ENCODE measurements around the gene BLTP3A.
"Not testable (repeated sequence)": the region's sequence is repeated elsewhere in the genome, so short reads cannot be mapped to it uniquely, and the experiment has no call there.

BLTP3A gene

GRCh38 chr6:34748757-34749156 is 43.1 kb upstream of the BLTP3A start:
- ChIA-PET POLR2A (no interaction called here), CTCF (interaction anchor here (1.7 kb wide), 1 partner anchor 11 kb away, joined by 5 read pairs; no protein-coding TSS in a partner anchor)
- TF ChIP-seq CTCF (IDR thresholded peaks at IDR 0.05; ENCODE audit: control extremely low read depth, extremely low read depth, low read depth, missing control alignments), result no peak
- no peak for DNase-seq (ENCODE audit: extremely low spot score)

GRCh38 chr6:34756513-34756856 is 35.4 kb upstream of the BLTP3A start:
- not testable (repeated sequence) for DNase-seq (ENCODE audit: extremely low spot score)
- peak; percentile 48 for TF ChIP-seq CTCF (IDR thresholded peaks at IDR 0.05; ENCODE audit: control extremely low read depth, extremely low read depth, low read depth, missing control alignments)
- CTCF ChIA-PET, result interaction anchor here (1.1 to 2.0 kb wide), 7 partner anchors 10 to 561 kb away, joined by 3 to 15 read pairs (median 3); partner anchors contain the start of gene BLTP3A

GRCh38 chr6:34757687-34758274 is 34.1 kb upstream of the BLTP3A start:
- no peak for TF ChIP-seq CTCF (IDR thresholded peaks at IDR 0.05; ENCODE audit: control extremely low read depth, extremely low read depth, low read depth, missing control alignments)
- CTCF ChIA-PET, result interaction anchor here (0.7 to 2.0 kb wide), 10 partner anchors 9 to 562 kb away, joined by 3 to 15 read pairs (median 3); partner anchors contain the start of gene BLTP3A
- POLR2A ChIA-PET, result no interaction called here
- no peak for DNase-seq (ENCODE audit: extremely low spot score)

More at GRCh38 chr6:34756513-34756856, 35.4 kb upstream of the BLTP3A start:
- POLR2A ChIA-PET, result not testable (repeated sequence)

- no peak for DNase-seq (ENCODE audit: extremely low spot score)
- ChIA-PET POLR2A (interaction anchor here (0.7 kb wide), 1 partner anchor 11 kb away, joined by 3 read pairs; no protein-coding TSS in a partner anchor), CTCF (no interaction called here)
- TF ChIP-seq CTCF (IDR thresholded peaks at IDR 0.05; ENCODE audit: control extremely low read depth, extremely low read depth, low read depth, missing control alignments), result no peak
These were observed 31.8 kb upstream of the BLTP3A start for GRCh38 chr6:34760108-34760507.

GRCh38 chr6:34761681-34762080 is 30.2 kb upstream of the BLTP3A start:
- DNase-seq (ENCODE audit: extremely low spot score); POLR2A ChIA-PET; CTCF ChIA-PET: not testable (repeated sequence)

GRCh38 chr6:34768148-34768547 is 23.7 kb upstream of the BLTP3A start:
- POLR2A ChIA-PET, result no interaction called here
- no peak for TF ChIP-seq CTCF (IDR thresholded peaks at IDR 0.05; ENCODE audit: control extremely low read depth, extremely low read depth, low read depth, missing control alignments)
- CTCF ChIA-PET, result interaction anchor here (0.9 to 1.4 kb wide), 2 partner anchors 12 to 24 kb away, joined by 3 read pairs; partner anchors contain the start of gene BLTP3A
- DNase-seq (ENCODE audit: extremely low spot score), result no peak

GRCh38 chr6:34771727-34772126 is 20.2 kb upstream of the BLTP3A start:
- ChIA-PET CTCF (interaction anchor here (0.8 to 1.4 kb wide), 3 partner anchors 11 to 33 kb away, joined by 3 to 5 read pairs (median 3); partner anchors contain the start of gene BLTP3A), POLR2A (no interaction called here)
- no peak for DNase-seq (ENCODE audit: extremely low spot score)
- TF ChIP-seq CTCF (IDR thresholded peaks at IDR 0.05; ENCODE audit: control extremely low read depth, extremely low read depth, low read depth, missing control alignments), result no peak

Data from GM10248 (cell line).